NCI-H1048 (cell line): Measurements from ENCODE around the gene IDH2.

Experiments used
- DNase-seq: peaks from one replicate; lab custom pipeline; 2025; lab: John Stamatoyannopoulos, UW

Gene IDH2

GRCh38 chr15:90063770-90064247 is 38.5 kb downstream of the IDH2 start:
- DNase-seq = no peak

- no peak for DNase-seq
These were observed 39.1 kb downstream of the IDH2 start for GRCh38 chr15:90062973-90063769.

GRCh38 chr15:90062462-90062932 is 39.8 kb downstream of the IDH2 start:
- DNase-seq = no peak

GRCh38 chr15:90062023-90062442 is 40.2 kb downstream of the IDH2 start:
- no peak for DNase-seq

GRCh38 chr15:90060797-90061196 is 41.5 kb downstream of the IDH2 start:
- DNase-seq = no peak

GRCh38 chr15:90059208-90059985 is 42.9 kb downstream of the IDH2 start:
- DNase-seq = no peak

GRCh38 chr15:90058775-90059174 is 43.5 kb downstream of the IDH2 start:
- DNase-seq = no peak

- DNase-seq = no peak
These were observed 44.0 kb downstream of the IDH2 start for GRCh38 chr15:90058308-90058707.

GRCh38 chr15:90056529-90056928 is 45.7 kb downstream of the IDH2 start:
- no peak for DNase-seq

GRCh38 chr15:90055182-90055581 is 47.1 kb downstream of the IDH2 start:
- DNase-seq = no peak

GRCh38 chr15:90054618-90055097 is 47.6 kb downstream of the IDH2 start:
- DNase-seq = no peak

GRCh38 chr15:90053685-90054466 is 48.4 kb downstream of the IDH2 start:
- DNase-seq = no peak

GRCh38 chr15:90051874-90052273 is 50.4 kb downstream of the IDH2 start:
- no peak for DNase-seq

- no peak for DNase-seq
These were observed 52.3 kb downstream of the IDH2 start for GRCh38 chr15:90049666-90050604.

- DNase-seq = no peak
These were observed 53.2 kb downstream of the IDH2 start for GRCh38 chr15:90049030-90049429.

- no peak for DNase-seq
These were observed 54.2 kb downstream of the IDH2 start for GRCh38 chr15:90047956-90048575.

- no peak for DNase-seq
These were observed 55.3 kb downstream of the IDH2 start for GRCh38 chr15:90046911-90047392.

GRCh38 chr15:90046289-90046688 is 56.0 kb downstream of the IDH2 start:
- DNase-seq = no peak

GRCh38 chr15:90044916-90045371 is 57.3 kb downstream of the IDH2 start:
- DNase-seq = no peak

- no peak for DNase-seq
These were observed 58.1 kb downstream of the IDH2 start for GRCh38 chr15:90044191-90044590.
